Esophagus muscularis mucosa (tissue), 4 donors: Measurements from ENCODE around the gene C16orf90.

ENCODE experiments used
- CTCF ChIP-seq, 3 experiments: fragments of 200-600 bp in 2 of 3; fragments of 450-650 bp in 1 of 3; sonication (generic) in 2 of 3; IDR thresholded peaks; one replicate each; pipeline ENCODE4 v1.5.1; 2017 to 2019; ENCODE audit warnings: antibody characterized with exemption in 3 of 3, mild to moderate bottlenecking in 2 of 3, moderate library complexity in 1 of 3
- EP300 ChIP-seq: sonication (generic); formaldehyde crosslinking; IDR thresholded peaks from one replicate; pipeline ENCODE4 v1.6.1; 2017; ENCODE audit warnings: antibody characterized with exemption
- POLR2A ChIP-seq: fragments of 450-650 bp; IDR thresholded peaks from one replicate; pipeline ENCODE4 v1.6.1; 2017; ENCODE audit warnings: antibody characterized with exemption, moderate library complexity, mild to moderate bottlenecking, low read depth
- POLR2AphosphoS5 ChIP-seq, 2 donors: sonication (generic); formaldehyde crosslinking; IDR thresholded peaks; one replicate each; pipeline ENCODE4 v1.6.1; 2017; ENCODE audit warnings: antibody characterized with exemption in 2 of 2

- no peak for TF ChIP-seq POLR2A
- no peak for TF ChIP-seq CTCF (IDR thresholded peaks at IDR 0.05)
- TF ChIP-seq POLR2AphosphoS5 (IDR thresholded peaks at IDR 0.05), result no peak
- no peak for TF ChIP-seq EP300
Observed at GRCh38 chr16:3460585-3460984, 34.7 kb downstream of the C16orf90 start.
